ENCODE data around the gene DYNLT5.
A peak's percentile ranks its signal among the peaks of the same experiment; 100 is the strongest.

The DYNLT5 gene

DNA sequence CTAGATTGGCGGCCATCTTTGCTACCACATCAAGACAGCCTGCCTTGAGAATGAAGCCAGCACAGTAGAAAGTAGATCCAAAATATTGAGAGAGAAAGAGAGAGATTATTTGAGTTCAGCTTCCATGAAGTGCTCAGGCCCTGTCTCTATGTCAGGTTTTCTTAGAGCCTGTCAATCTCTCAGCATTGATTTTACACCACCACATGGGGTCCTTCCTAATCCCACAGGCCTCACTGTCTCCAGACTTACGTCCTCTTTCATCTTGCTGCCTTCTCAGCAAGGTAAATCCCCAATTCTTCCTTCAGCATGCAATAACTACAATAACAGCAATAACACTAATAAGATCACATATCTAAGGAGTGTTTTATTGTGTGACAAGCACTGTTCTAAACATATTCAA lies 21.0 kb downstream of the DYNLT5 start:
- no peaks in the 10 kb centered on the region for H3K27me3 Mint-ChIP-seq (ENCODE audit: low read depth)
- TF ChIP-seq, protein P1, sequence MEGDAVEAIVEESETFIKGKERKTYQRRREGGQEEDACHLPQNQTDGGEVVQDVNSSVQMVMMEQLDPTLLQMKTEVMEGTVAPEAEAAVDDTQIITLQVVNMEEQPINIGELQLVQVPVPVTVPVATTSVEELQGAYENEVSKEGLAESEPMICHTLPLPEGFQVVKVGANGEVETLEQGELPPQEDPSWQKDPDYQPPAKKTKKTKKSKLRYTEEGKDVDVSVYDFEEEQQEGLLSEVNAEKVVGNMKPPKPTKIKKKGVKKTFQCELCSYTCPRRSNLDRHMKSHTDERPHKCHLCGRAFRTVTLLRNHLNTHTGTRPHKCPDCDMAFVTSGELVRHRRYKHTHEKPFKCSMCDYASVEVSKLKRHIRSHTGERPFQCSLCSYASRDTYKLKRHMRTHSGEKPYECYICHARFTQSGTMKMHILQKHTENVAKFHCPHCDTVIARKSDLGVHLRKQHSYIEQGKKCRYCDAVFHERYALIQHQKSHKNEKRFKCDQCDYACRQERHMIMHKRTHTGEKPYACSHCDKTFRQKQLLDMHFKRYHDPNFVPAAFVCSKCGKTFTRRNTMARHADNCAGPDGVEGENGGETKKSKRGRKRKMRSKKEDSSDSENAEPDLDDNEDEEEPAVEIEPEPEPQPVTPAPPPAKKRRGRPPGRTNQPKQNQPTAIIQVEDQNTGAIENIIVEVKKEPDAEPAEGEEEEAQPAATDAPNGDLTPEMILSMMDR (IDR thresholded peaks at IDR 0.05; ENCODE audit: unreplicated experiment in 3 of 3), result no peak
- H3K36me3 Mint-ChIP-seq (ENCODE audit: low read depth), result no peaks in the 10 kb centered on the region
- no peak overlapping the region for H3K4me3 Mint-ChIP-seq
- H3K4me1 Mint-ChIP-seq, result peaks cover 4% of the 10 kb centered on the region
- no peaks in the 10 kb centered on the region for H3K9me3 Mint-ChIP-seq
- no peak overlapping the region for H3K27ac Mint-ChIP-seq

DNA sequence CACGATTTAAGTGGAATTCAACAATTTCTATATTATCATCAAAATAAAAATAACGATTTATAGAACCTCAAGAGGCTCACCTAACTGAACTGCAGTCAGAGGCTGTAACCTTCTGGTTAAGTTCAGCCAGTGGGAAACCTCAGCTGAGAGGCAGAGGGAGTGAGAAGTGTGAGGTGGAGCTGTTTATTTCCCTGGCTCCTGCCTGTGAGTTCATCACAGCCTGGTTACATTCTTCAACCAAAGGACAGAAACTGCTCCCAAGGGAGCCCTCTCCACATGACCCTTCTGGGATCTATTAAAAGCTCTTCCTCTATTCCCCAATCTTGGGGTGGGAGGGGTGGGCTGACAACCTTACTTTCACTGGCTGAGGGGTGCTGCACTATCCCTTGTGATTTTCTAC lies 22.2 kb downstream of the DYNLT5 start:
- Mint-ChIP-seq H3K4me1 (peaks cover 11% of the 10 kb centered on the region), H3K27me3 (ENCODE audit: low read depth) (no peaks in the 10 kb centered on the region)
- TF ChIP-seq, protein P1 (IDR thresholded peaks at IDR 0.05; ENCODE audit: unreplicated experiment in 3 of 3), result no peak

DNA sequence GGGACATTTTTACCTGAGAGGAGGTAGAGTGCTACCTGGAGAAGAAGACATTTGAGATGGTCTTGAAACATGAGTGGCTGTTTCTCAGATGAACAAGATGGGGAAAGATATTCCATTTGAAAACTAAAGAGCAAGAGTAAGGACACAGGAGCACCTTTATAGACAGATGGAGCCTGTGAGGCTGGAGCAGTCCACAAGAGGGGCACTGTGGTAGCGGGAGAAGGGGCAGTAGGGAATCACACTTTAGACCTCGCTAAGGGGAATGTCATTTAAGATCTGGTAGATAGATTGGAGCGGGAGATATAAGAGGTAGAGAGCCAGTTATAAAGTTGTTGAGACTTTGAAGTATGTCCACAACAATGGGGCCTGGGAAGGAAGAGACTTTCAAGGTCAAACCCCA lies 23.4 kb downstream of the DYNLT5 start:
- H3K36me3 Mint-ChIP-seq (ENCODE audit: low read depth), result peaks cover 4% of the 10 kb centered on the region
- peaks cover 14% of the 10 kb centered on the region for H3K4me1 Mint-ChIP-seq
- H3K27ac Mint-ChIP-seq, result no peak overlapping the region
- H3K4me3 Mint-ChIP-seq, result no peak overlapping the region
- H3K27me3 Mint-ChIP-seq (ENCODE audit: low read depth), result no peaks in the 10 kb centered on the region
- peaks cover 7% of the 10 kb centered on the region for H3K9me3 Mint-ChIP-seq
- TF ChIP-seq, protein P1 (IDR thresholded peaks at IDR 0.05; ENCODE audit: unreplicated experiment in 3 of 3), result no peak

More for the DNA sequence above, 22.2 kb downstream of the DYNLT5 start:
- Mint-ChIP-seq H3K27ac (no peak overlapping the region), H3K4me3 (no peak overlapping the region), H3K36me3 (ENCODE audit: low read depth) (no peaks in the 10 kb centered on the region), H3K9me3 (peaks cover under 1% of the 10 kb centered on the region)

DNA sequence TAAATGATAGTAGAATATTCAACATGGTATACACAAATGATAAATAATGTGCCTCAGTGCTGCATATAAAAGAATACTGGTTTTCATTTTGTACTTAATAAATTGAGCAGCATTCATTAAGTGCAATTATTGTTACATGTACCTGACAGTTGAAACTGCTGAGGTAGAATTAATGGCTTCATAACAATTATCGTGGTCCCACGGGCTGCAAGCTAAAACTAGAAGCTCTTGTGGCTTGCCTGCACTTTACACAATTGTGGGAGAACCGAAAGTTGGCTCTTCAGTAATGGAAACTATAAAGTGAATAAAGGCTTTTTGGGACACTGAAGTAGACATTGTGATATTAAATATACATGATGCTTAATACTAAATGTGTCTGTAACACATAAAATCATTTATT lies 25.6 kb downstream of the DYNLT5 start:
- peaks cover 14% of the 10 kb centered on the region for H3K4me1 Mint-ChIP-seq
- TF ChIP-seq, protein P1 (IDR thresholded peaks at IDR 0.05; ENCODE audit: unreplicated experiment in 3 of 3), result no peak
- H3K27ac Mint-ChIP-seq, result peak overlapping the region in 1 of 3 experiments; percentile 16
- no peaks in the 10 kb centered on the region for H3K27me3 Mint-ChIP-seq (ENCODE audit: low read depth)
- H3K4me3 Mint-ChIP-seq, result no peak overlapping the region
- peaks cover 8% of the 10 kb centered on the region for H3K36me3 Mint-ChIP-seq (ENCODE audit: low read depth)
- peaks cover 12% of the 10 kb centered on the region for H3K9me3 Mint-ChIP-seq

DNA sequence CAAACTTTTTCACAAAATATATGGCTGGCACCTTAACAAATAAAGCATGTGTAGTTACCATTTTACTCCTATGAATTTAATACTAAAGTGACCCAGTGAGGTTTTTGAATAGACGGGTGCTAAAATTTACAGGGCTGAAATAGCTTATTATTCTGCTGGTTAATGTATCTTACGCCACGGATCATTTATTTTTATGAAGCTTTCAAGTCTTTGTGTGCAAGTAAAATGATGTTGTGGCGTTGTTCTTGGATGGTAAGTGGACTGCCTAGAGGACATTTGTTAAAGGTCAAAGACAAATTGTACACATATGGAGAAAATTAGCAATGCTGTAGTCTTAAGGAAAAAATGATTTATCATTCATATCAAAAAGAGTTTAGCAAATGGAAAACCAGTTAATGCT lies 26.0 kb downstream of the DYNLT5 start:
- no peak overlapping the region for H3K4me3 Mint-ChIP-seq
- H3K36me3 Mint-ChIP-seq (ENCODE audit: low read depth), result peaks cover 8% of the 10 kb centered on the region
- peaks cover 14% of the 10 kb centered on the region for H3K4me1 Mint-ChIP-seq
- peaks cover 12% of the 10 kb centered on the region for H3K9me3 Mint-ChIP-seq
- H3K27me3 Mint-ChIP-seq (ENCODE audit: low read depth), result no peaks in the 10 kb centered on the region
- TF ChIP-seq, protein P1 (IDR thresholded peaks at IDR 0.05; ENCODE audit: unreplicated experiment in 3 of 3), result no peak
- peak overlapping the region in 1 of 3 experiments; percentile 16 for H3K27ac Mint-ChIP-seq

DNA sequence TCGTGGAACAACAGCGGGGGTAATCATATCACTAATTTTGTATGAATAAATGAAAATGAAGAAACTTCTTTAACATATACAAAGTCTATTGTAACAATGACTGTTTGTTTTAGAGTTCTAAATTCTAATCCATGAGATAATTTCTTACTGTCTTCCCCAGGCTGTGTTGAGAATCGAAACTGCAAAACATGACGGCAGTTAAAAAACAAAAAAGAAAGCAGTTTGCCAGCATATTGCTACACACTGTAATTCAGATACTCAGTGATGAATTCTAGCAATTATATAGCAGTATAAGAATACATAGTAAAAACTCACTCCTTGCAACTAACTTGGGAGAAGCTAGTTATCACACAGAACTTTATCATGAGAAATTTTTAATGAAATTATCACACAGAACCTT lies 26.7 kb downstream of the DYNLT5 start:
- Mint-ChIP-seq H3K4me3 (no peak overlapping the region), H3K4me1 (peaks cover 14% of the 10 kb centered on the region), H3K27ac (peak overlapping the region in 1 of 3 experiments; percentile 16), H3K36me3 (ENCODE audit: low read depth) (peaks cover 8% of the 10 kb centered on the region), H3K9me3 (peaks cover 12% of the 10 kb centered on the region), H3K27me3 (ENCODE audit: low read depth) (no peaks in the 10 kb centered on the region)
- TF ChIP-seq, protein P1 (IDR thresholded peaks at IDR 0.05; ENCODE audit: unreplicated experiment in 3 of 3), result no peak
